ENCODE data around the gene OR10C1.
"Not testable (repeated sequence)": the region's sequence is repeated elsewhere in the genome, so short reads cannot be mapped to it uniquely, and the experiment has no call there.

Gene OR10C1, protein sequence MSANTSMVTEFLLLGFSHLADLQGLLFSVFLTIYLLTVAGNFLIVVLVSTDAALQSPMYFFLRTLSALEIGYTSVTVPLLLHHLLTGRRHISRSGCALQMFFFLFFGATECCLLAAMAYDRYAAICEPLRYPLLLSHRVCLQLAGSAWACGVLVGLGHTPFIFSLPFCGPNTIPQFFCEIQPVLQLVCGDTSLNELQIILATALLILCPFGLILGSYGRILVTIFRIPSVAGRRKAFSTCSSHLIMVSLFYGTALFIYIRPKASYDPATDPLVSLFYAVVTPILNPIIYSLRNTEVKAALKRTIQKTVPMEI

DNA sequence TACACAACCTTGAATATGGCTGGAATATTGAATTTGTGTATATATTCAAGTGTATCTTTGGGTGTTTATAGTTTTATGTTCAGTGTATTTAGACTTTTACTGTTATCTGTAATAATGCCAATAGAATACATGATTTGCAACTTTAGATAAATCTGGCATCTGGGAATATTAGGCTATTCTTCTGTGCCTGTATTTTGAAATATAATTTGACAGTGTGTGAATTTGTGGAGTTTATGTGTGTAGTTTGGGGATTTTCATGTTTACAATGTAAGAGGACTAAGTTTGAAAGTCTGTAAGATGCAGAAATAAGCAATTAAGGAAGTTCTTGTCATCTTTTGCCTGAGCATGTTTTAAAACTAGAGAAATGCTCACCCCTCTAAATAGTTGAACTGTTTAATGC, at the start of gene OR10C1:
Gene OR10C1, plus strand, starts transcription at position 301 of the 400 bp plus-strand sequence. CDS start 710 bp downstream, outside the sequence.
- no peak for DNase-seq

DNA sequence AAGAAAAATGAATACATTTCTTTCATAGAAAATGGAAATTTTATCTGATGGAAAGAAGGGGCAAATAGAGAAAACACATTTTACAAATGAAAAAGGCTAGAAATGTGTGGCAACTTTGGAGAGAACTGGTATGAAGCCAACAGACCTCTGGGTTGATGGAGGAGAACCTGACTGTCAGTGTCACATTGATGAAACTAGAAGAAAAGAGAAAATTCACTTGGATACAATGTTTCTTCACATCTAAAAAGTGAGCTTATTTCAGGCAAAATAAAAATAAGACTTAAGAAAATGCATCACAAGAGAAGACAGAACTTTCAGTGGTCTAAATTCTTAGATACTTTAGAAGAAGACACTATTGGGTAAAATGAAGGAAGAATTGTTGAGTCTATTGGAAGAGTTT, 43.8 kb upstream of the OR10C1 start, which contains the start of gene OR12D2:
Gene OR12D2, plus strand, starts transcription at position 301 of the 400 bp plus-strand sequence. CDS start 1,069 bp downstream, outside the sequence.
- DNase-seq = no peak

DNA sequence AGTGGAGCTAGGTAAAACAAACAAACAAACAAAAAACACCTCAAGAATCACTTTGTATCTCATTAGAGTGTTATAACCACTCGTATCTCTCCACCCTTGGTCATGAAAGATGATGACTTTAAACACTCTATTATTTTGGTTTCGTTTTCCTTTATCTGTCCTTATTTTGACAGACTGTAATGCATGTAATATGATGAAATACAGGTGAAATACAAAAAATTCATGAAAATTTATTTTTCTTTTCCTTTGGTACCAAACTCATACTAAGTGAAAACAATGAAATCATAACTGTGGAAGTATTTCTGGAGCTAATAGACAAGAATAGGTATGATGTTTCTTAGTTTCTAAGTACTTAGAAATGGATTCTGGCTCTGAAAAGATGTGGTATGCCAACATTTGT, 39.6 kb upstream of the OR10C1 start:
- DNase-seq = no peak

DNA sequence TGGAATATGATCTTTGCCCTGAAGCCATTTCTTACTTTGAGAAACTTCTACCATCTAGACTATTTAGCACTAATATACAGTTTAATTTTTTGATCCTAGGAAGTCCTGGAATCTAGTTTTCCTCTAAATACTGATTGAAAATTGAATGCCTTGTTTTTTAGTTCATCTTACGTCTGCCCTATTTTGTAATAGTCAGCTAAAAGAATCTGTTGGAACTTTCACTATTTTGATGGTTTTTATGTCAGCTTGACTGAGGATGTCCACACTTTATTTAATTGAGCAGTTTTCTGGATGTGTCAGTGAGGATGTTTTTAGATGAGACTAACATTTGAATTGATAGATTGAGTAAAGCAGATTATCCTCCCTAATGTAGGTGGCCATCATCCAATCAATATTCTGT, 35.3 kb upstream of the OR10C1 start:
- DNase-seq = no peak

DNA sequence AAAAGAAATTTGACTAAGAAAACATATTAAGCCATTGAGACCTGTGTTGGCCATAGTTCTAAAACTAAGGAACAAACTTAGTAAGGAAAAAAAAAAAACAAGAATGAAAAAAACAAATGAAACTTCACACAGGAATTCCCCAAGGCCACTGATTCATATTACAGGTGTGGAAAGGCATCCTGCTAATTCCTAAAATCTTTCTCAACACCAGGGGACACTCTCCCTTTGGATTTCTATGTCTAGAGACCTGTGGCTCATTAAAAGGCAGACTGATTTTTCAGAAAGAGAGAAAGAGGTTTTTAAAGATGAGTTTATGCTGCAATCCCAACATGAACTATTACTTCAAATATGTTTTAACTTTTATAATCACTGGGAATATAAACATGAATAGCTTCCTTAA, 24.5 kb upstream of the OR10C1 start, which contains the start of gene OR12D1:
Gene OR12D1, plus strand, starts transcription at position 341 of the 400 bp plus-strand sequence.
- DNase-seq = no peak

DNA sequence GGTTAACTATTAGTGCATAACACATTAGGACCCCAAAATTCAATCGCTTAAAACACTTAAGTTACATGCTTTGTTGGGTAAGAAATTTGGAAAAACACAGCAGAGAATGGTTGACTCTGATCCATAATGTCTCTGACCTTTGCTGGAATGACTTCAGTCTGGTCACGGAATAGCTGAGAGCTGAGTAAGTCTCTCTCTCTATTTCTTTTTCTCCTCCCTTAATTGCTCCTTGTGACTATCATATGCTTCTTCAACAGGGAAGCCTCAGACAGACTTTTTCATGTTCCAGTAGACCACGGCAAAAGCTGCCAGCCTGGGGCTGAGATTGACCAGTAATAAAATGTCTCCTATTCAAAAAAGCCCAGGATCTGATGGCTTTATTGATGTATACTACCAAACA, 19.6 kb upstream of the OR10C1 start:
- no peak for DNase-seq

DNA sequence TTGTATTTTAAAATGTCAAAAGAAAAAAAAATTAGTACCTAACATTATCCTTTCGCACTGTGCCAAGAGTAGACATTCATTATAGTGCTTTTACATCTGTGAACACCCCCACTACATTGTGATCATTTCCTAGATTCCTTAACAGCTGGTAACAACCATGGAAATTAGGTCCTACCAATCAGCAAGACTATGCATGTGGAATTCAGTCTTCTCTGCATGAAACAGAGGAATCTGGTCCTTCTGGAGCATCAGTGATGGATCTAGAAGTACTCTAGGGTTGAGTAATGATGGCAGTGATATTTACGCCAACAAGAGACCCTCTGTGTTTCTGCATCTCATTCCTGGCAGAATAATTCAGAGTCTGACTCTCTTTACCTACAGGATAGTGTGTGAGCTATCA, 14.9 kb upstream of the OR10C1 start:
- DNase-seq = no peak

DNA sequence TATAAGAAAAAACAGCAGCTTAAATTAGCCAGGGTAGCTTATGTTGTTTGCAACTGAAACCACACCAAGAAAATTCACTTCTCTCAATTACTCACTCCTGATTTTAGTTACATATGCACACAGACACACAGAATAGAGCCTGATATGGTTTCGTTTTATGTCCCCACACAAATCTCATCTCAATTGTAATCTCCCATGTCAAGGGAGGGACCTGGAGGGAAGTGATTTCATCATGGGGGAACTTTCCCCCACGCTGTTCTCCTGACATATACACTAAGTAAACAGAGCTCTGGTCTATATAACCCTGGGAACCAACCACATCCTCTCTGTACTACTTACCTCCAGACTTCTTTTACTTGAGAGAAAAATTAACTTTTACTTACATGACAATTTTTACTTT, 14.5 kb upstream of the OR10C1 start:
- DNase-seq = no peak

DNA sequence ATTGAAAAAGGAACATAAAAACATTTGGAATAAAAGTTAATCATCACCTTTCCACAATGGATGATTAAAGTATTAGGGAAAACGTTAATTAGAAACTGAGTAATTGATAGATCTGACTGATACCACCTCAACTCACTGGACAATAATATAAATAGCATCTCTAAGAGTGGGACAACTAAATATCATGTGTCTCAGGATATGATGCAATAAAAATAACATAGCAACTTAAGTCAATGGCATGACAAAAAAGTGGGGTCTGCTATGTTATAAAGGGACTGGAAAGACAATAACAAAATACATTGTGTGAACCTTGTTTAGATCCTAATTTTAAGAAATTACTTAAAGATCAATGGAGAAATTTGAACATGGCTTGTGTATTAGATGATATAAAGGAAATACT, 14.0 kb upstream of the OR10C1 start:
- DNase-seq = no peak

DNA sequence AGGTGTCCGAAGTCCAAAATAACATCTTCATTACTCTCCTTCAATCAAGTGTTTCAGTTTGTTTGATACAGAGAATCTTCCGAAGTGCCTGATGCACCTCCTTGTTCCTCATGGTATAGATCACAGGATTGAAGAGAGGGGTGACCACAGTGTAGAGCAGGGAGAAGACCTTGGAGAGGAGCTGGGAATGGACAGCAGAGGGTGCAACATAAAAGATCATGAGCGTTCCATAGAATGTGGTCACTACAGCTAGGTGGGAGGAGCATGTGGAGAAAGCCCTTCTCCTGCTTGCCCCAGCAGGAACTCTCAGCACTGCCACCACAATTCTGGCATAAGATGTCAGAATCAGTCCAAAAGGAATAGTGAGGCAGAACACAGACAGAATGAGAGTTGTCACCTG, 12.5 kb upstream of the OR10C1 start:
- no peak for DNase-seq

DNA sequence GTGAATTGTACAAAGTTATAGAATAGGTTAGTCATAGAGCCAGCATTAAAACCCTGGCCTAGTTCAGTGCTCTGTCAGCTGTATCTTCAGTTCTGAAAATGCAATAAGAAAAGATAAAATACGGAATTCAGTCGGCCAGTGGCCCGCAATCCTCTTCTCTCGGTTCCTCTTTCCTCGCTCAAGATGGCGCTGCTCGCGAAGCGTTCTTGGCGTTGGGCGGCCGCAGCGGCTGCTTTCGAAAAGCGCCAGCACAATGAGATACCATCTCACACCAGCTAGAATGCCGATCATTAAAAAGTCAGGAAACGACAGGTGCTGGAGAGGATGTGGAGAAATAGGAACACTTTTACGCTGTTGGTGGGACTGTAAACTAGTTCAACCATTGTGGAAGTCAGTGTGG, 2.4 kb upstream of the OR10C1 start:
- DNase-seq = not testable (repeated sequence)

DNA sequence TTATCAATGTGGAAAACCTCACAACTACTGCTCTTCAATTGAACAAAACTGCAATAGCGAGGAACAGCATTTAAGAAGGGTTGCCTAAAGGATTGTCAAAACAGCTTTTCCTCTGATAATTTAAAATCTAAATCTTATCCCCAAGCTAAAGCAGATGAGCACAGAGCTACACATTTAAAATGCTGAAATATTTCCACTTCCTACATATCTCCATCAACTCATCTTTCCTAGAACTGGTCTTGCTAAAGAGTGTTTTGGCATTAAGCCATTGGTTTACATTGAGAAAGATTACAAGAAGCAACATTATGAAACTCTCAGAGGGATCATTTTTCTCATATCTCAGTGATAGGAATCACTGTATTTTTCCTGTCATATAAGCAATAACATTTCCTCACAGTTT, 3.6 kb downstream of the OR10C1 start:
- no peak for DNase-seq

DNA sequence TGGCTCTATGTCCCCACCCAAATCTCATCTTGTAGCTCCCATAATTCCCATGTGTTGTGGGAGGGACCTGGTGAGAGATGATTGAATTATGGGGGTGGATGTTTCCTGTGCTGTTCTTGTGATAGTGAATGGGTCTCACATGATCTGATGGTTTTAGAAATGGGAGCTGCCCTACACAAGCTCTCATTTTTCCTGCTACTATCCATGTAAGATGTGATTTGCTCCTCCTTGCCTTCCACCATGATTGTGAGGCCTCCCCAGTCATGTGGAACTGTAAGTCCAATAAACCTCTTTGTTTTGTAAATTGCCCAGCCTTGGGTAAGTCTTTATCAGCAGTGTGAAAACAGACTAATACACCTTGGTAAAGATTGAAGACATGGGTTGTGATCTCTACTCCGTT, 4.9 kb downstream of the OR10C1 start:
- DNase-seq = not testable (repeated sequence)

DNA sequence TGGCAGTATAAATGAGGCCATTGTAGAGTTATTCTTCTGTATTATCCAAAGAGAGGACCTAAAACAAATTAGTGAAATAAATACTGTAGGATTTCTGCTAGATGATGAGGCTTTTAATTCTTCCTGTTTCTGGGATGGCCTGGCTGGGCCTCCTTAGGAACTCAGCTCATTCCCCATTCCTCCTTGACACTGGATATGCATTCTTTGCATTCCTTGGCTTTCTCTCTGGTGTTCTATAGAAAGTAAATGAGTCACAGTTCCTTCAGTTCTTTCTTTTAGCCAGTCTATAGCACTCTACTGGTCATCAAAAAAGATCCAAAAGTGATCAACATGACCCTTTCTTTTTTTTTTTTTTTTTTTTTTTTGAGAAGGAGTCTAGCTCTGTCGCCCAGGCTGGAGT, 8.6 kb downstream of the OR10C1 start:
- no peak for DNase-seq

DNA sequence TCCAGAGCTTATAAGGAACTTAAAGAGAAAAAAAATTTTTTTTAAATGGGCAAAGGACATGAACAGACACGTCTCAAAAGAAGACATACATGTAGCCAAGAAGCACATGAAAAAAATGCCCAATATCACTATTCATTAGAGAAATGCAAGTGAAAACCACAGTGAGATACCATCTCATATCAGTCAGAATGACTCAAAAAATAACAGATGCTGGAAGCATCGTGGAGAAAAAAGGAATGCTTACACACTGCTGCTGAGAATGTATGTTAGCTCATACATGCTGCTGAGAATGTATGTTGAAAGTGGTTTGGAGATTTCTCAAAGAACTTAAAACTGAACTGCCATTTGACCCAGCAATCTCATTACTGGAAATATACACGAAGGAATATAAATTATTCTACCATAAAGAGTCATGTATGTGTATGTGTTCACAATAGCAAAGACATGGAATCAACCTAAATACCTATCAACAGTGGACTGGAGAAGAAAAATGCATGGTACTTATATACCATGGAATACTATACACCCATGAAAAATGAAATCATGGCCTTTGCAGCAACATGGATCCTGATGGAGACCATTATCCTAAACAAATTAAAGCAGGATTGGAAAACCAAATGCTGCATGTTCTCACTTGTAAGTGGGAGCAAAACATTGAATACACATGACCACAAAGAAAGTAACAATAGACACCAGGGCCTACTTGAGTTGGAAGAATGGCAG, 12.5 kb downstream of the OR10C1 start:
- no peak for DNase-seq

DNA sequence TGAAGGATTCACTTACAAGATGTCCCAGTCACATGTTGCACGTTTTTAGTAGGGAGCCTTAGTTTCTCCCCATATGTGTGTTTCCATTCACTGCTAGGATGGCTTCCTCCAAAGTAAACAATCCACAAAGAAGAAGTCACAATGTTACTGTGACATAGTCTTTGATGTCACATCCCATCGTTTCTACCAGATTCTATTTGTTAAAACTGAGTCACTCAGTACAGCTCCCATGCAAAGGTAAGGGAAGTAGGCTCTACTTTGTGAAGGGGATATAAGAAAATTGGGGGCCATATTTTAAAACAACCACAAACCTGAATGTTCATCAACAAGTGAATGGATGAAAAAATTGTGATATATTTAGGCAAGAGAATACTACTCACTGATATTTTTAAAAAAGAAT, 17.9 kb downstream of the OR10C1 start, which contains the start of the genes OR11A1 and OR2H1:
Gene OR11A1, minus strand, starts transcription at position 101 of the 400 bp plus-strand sequence. CDS start 29,430 bp downstream, outside the sequence.
Gene OR2H1, plus strand, starts transcription at position 185 of the 400 bp plus-strand sequence. CDS start 4,615 bp downstream, outside the sequence.
- DNase-seq = no peak

DNA sequence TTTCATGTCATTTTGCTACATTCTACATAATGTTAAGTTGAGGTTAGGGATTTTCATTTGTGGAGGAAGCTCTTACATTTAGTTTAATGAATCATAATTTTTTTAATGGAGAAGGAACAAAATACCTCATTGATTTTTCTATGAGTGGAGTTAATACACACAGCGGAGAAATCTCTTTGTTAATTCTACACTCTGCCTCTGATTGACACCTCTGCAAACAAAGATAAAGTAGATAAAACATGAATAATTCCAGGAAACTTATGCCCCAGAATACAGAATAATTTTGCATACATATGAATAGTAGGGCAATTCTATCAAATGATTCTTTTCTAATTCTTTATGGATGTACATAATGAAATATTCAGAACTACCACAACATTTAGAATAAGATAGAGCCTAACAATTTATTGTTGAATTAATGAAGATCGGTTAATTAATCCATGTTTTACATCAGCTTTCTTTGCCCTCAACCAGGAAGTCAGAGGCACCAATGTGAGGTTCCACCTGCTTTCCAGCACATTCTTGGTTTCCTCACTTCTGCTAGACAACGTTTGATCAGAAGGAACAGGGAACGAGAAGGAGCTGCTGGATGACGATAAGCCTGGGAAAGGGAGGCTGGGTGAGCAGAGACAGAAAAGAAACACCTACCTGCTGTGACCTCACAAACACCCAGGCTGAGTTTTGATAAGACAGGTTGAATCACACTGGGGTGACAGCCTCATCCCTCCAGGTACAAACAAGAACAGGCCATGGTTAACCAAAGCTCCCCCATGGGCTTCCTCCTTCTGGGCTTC, 22.1 kb downstream of the OR10C1 start:
- no peak for DNase-seq

DNA sequence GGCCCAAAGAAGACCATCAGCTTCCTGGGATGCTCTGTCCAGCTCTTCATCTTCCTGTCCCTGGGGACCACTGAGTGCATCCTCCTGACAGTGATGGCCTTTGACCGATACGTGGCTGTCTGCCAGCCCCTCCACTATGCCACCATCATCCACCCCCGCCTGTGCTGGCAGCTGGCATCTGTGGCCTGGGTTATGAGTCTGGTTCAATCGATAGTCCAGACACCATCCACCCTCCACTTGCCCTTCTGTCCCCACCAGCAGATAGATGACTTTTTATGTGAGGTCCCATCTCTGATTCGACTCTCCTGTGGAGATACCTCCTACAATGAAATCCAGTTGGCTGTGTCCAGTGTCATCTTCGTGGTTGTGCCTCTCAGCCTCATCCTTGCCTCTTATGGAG, 22.9 kb downstream of the OR10C1 start:
- DNase-seq = no peak

DNA sequence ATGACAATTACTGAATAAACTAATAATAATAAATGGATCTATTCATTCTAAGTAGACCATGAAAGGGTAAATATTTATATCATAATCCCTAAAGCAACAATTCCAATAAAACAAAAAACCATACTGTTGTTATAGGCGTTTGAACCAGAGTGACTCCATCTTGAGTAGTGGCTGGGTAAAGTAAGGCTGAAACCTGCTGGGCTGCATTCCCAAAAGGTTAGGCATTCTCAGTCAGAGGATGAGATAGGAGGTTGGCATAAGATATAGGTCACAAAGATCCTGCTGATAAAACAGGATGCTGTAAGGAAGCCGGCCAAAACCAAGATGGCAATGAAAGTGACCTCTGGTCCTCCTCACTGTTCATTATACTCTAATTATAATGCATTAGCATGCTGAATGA, 26.2 kb downstream of the OR10C1 start:
- no peak for DNase-seq

DNA sequence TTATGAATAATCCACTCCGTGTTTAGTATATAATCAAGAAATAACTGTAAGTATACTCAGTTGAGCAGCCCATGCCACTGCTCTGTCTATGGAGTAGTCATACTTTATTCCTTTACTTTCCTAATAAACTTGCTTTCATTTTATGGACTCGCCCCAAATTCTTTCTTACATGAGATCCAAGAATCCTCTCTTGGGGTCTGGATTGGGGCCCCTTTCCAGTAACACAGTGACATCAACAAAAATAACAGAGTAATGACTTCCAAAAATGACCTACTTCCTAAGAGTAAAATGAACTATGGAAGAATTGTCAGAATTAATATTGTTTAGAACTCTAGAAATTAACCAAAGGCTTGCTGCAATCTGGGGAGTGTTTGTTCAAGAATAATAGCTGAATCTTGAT, 26.7 kb downstream of the OR10C1 start:
- no peak for DNase-seq

DNA sequence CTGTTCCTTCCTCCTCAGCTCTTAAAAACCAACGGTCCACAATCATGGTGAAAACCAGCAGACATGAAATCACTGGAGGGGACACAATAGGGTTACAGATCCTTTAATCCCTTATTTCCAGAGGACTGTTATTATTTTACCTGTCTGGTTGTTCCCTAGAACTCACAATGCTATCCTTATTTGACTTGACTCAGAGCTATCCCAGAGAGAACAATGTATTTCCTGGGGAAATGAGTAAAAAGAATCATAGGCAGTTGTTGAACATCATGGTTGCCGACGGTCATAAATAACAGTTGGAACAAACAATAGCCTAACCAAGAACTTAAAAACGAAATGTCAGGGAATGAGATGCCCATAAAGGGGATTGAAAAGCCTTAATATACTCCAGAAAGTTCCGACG, 27.1 kb downstream of the OR10C1 start:
- no peak for DNase-seq

DNA sequence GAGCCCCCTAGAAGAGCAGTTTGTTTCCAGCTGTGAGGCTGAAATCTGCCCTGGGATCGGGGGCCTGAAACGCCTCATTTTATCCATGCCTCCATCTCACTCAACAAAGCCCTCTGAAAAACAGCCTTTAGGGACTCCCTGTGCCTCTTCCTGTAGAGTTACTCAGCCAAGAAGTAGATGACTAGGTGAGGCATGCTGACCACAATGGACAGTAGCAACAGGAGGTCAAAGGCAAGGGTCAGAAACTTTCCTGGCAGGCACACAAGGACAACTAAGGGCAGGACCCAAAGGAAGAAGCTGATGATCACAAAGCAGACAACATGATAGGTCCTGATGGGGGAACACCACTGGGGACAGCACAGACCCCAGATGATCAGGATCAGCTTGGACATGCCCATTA, 35.9 kb downstream of the OR10C1 start:
- no peak for DNase-seq

DNA sequence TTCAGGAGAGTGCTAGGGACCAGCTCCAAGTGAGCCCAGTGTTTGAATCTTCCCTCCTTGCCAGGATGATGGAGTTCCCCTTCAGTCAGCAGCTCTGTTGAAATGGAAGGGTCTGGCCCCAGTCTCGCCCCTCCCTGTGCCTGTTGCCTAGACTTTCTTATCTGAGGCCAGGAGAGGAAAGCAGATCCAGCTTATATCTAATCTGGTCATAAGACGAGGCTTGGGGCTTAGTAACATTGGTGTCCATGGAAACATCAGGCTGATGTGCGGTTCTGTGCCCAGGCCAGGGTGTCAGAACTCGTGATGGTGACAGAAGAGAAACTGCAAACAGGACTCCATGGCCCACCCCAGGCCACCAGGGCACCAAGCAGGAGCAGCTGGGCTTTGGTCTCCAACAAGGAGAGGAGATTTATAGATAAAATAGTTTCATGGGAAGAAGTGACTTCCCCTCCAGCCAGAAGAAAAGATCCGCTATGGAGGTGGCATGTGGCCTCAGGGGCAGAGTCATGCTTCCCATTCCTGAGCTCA, 38.9 kb downstream of the OR10C1 start:
- DNase-seq = no peak
